Measurements from ENCODE around the gene C1R.

C1R gene

DNA sequence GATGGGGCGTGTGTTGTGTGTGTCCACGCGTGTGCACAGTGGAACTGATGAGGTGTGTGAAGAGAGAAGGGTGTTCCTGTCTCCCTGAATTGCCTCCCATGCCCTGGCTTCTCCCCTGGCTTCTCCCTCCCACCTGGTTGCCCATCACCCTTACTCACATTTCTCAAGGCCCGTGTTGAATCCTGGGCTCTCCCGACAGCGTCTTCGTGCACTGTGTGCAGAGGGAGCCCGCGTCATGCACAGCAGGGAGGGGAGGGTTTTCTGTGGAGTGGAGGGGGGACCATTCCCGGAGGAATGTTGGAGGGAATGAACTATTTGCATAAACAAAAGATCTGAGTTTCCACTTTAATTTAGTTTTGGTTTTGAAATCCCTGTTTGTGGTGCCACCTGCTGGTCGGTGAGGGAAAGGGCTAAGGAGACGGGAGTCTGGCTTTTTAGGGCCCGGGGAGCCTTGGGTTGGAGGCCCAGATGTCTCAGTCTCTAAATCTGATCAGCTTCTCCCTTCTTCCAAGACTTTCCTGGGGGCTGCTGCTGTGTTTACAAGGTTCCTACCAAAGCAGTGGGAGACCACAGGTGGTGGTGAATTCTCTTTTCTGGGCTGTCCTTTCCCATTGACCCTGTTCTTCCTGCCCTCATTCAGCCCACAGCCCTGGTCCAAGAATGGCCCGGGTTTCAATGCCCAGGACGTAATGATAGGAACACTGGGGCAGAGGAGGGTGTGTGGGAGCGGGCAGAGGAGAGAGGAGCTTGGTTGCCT, at the start of gene C1R:
Gene C1R, minus strand, starts transcription at position 217 of the 757 bp plus-strand sequence. Its CDS starts 57 bp downstream, at position 160.
- Histone ChIP-seq H3K36me3 (ENCODE audit: insufficient read depth, low read length) (no peaks in the 10 kb centered on the region), H3K79me2 (ENCODE audit: insufficient read depth, low read length) (no peaks in the 10 kb centered on the region), H3K9me2 (ENCODE audit: low read depth, low read length) (no peaks in the 10 kb centered on the region), H4K20me1 (ENCODE audit: insufficient read depth, low read length) (no peaks in the 10 kb centered on the region), H3K9ac (ENCODE audit: low read length) (no peak within 1 kb of the TSS), H3K4me1 (ENCODE audit: insufficient read depth, low read length, severe bottlenecking) (no peaks in the 10 kb centered on the region), H3K27ac (ENCODE audit: low read depth, low read length, poor library complexity, severe bottlenecking) (no peak within 1 kb of the TSS), H3K4me3 (ENCODE audit: low read depth, low read length, poor library complexity, severe bottlenecking) (peak within 1 kb of the TSS; percentile 46), H2AFZ (ENCODE audit: low read length) (no peak within 1 kb of the TSS), H3K4me2 (ENCODE audit: low read length) (peak within 1 kb of the TSS; percentile 69), H3K9me3 (ENCODE audit: low read length) (no peaks in the 10 kb centered on the region), H3K27me3 (ENCODE audit: insufficient read depth, low read length) (peaks cover 5% of the 10 kb centered on the region; the same call in 1 of the 2 replicates), H3F3A (ENCODE audit: insufficient read depth, low read length) (no peaks in the 10 kb centered on the region)
- TF ChIP-seq EZH2 (IDR thresholded peaks at IDR 0.05; ENCODE audit: borderline replicate concordance, low read length) (no peak), CTCF (IDR thresholded peaks at IDR 0.05; ENCODE audit: low read length) (peak; percentile 87)

DNA sequence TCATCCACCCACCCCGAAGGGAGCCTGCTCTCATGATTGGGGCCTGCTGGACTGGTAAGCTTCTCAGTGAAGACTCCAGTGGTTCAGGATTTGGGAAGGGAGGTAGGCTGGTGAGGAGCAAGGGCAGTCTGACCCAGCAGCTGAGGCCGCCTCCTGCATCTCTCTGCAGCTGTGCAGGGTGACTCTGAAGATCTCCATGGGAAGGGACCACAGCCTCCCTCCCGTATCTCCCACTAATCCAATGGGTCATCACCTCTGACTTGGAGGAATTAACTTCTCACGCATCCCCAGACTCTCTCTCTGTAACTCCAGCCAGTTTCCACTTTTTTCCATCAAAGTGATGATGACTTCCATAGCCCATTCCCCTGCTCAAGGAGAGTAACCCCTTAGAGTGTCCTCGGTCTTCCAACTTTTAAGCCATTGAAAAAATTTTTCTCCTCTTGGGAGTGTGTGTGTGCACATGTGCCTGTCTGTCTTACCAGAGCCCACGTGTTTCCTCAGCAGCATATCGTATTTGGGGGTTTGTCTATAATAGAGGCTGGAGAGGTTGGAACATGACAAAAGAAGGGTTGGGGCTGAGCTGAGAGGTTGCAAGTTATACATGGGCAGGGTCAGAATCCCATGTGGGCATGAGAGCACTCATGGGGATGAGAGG, 49.2 kb upstream of the C1R start:
- no peaks in the 10 kb centered on the region for H4K20me1 ChIP-seq (ENCODE audit: insufficient read depth, low read length)
- no peak overlapping the region for H3K27ac ChIP-seq (ENCODE audit: low read depth, low read length, poor library complexity, severe bottlenecking)
- H3K27me3 ChIP-seq (ENCODE audit: insufficient read depth, low read length), result no peaks in the 10 kb centered on the region

GRCh38 chr12:7139200-7139599, 47.0 kb upstream of the C1R start:
- no peak overlapping the region for H2AFZ ChIP-seq (ENCODE audit: low read length)
- TF ChIP-seq CTCF (IDR thresholded peaks at IDR 0.05; ENCODE audit: low read length) (no peak), EZH2 (IDR thresholded peaks at IDR 0.05; ENCODE audit: borderline replicate concordance, low read length) (no peak)
- H3K27me3 ChIP-seq (ENCODE audit: insufficient read depth, low read length), result no peaks in the 10 kb centered on the region
- no peaks in the 10 kb centered on the region for H3K36me3 ChIP-seq (ENCODE audit: insufficient read depth, low read length)
- no peak overlapping the region for H3K4me3 ChIP-seq (ENCODE audit: low read depth, low read length, poor library complexity, severe bottlenecking)
- no peaks in the 10 kb centered on the region for H4K20me1 ChIP-seq (ENCODE audit: insufficient read depth, low read length)
- H3K9me3 ChIP-seq (ENCODE audit: low read length), result no peaks in the 10 kb centered on the region
- no peaks in the 10 kb centered on the region for H3F3A ChIP-seq (ENCODE audit: insufficient read depth, low read length)
- H3K27ac ChIP-seq (ENCODE audit: low read depth, low read length, poor library complexity, severe bottlenecking), result no peak overlapping the region
- H3K4me2 ChIP-seq (ENCODE audit: low read length), result no peak overlapping the region
- H3K9ac ChIP-seq (ENCODE audit: low read length), result no peak overlapping the region
- no peaks in the 10 kb centered on the region for H3K9me2 ChIP-seq (ENCODE audit: low read depth, low read length)
- no peaks in the 10 kb centered on the region for H3K79me2 ChIP-seq (ENCODE audit: insufficient read depth, low read length)
- H3K4me1 ChIP-seq (ENCODE audit: insufficient read depth, low read length, severe bottlenecking), result no peaks in the 10 kb centered on the region

More for the DNA sequence above, 49.2 kb upstream of the C1R start:
- Histone ChIP-seq H3K9me2 (ENCODE audit: low read depth, low read length) (no peaks in the 10 kb centered on the region), H3K4me3 (ENCODE audit: low read depth, low read length, poor library complexity, severe bottlenecking) (no peak overlapping the region), H3K36me3 (ENCODE audit: insufficient read depth, low read length) (no peaks in the 10 kb centered on the region), H3K9me3 (ENCODE audit: low read length) (no peaks in the 10 kb centered on the region), H3F3A (ENCODE audit: insufficient read depth, low read length) (no peaks in the 10 kb centered on the region), H3K4me1 (ENCODE audit: insufficient read depth, low read length, severe bottlenecking) (no peaks in the 10 kb centered on the region), H3K9ac (ENCODE audit: low read length) (no peak overlapping the region), H3K4me2 (ENCODE audit: low read length) (no peak overlapping the region), H2AFZ (ENCODE audit: low read length) (no peak overlapping the region), H3K79me2 (ENCODE audit: insufficient read depth, low read length) (no peaks in the 10 kb centered on the region)
- TF ChIP-seq CTCF (IDR thresholded peaks at IDR 0.05; ENCODE audit: low read length) (no peak), EZH2 (IDR thresholded peaks at IDR 0.05; ENCODE audit: borderline replicate concordance, low read length) (no peak)
